Measurements from ENCODE around the gene PCDHGA2. TPM values are rescaled to one million over a fixed set of nuclear protein-coding genes. Genes with fewer than 3 reads are reported as not detected.
A peak's percentile ranks its signal among the peaks of the same experiment; 100 is the strongest.

Gene PCDHGA2
- total and polyA plus RNA-seq, 4 donors, result 0.23 to 0.46 (median 0.34) TPM

- Histone ChIP-seq H3K27me3 (ENCODE audit: control insufficient read depth in 4 of 4, insufficient read depth in 4 of 4, low read length in 3 of 4) (peaks cover 0 to 5% (median 0%) of the 10 kb centered on the region in 4 donors), H3K4me3 (ENCODE audit: low read depth in 1 of 3, low read length in 3 of 3) (no peak overlapping the region), H3K4me1 (ENCODE audit: control insufficient read depth in 4 of 4, insufficient read depth in 4 of 4, low read length in 3 of 4) (no peaks in the 10 kb centered on the region), H3K9me3 (ENCODE audit: control insufficient read depth in 4 of 4, low read length in 3 of 4) (peaks cover 42 to 79% (median 60%) of the 10 kb centered on the region in 4 donors), H3K36me3 (ENCODE audit: control insufficient read depth in 4 of 4, insufficient read depth in 3 of 4, low read depth in 1 of 4, low read length in 3 of 4) (no peaks in the 10 kb centered on the region), H3K27ac (ENCODE audit: low read depth in 1 of 2, low read length in 2 of 2) (no peak overlapping the region), H3K9ac (ENCODE audit: low read depth in 1 of 2, low read length in 2 of 2) (no peak overlapping the region)
- TF ChIP-seq EGR1 (IDR thresholded peaks at IDR 0.05; ENCODE audit: low read depth in 2 of 2), result no peak
- TF ChIP-seq, protein P1, sequence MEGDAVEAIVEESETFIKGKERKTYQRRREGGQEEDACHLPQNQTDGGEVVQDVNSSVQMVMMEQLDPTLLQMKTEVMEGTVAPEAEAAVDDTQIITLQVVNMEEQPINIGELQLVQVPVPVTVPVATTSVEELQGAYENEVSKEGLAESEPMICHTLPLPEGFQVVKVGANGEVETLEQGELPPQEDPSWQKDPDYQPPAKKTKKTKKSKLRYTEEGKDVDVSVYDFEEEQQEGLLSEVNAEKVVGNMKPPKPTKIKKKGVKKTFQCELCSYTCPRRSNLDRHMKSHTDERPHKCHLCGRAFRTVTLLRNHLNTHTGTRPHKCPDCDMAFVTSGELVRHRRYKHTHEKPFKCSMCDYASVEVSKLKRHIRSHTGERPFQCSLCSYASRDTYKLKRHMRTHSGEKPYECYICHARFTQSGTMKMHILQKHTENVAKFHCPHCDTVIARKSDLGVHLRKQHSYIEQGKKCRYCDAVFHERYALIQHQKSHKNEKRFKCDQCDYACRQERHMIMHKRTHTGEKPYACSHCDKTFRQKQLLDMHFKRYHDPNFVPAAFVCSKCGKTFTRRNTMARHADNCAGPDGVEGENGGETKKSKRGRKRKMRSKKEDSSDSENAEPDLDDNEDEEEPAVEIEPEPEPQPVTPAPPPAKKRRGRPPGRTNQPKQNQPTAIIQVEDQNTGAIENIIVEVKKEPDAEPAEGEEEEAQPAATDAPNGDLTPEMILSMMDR (IDR thresholded peaks at IDR 0.05; ENCODE audit: low read depth, low read length, missing input control), result no peak
- no peak for TF ChIP-seq GABPA (IDR thresholded peaks at IDR 0.05 in 1 of 2, conservative IDR thresholded peaks at IDR 0.05 in 1 of 2)
- TF ChIP-seq REST (IDR thresholded peaks at IDR 0.05), result no peak
- no peak for TF ChIP-seq JUND (IDR thresholded peaks at IDR 0.05)
- TF ChIP-seq, protein P2, sequence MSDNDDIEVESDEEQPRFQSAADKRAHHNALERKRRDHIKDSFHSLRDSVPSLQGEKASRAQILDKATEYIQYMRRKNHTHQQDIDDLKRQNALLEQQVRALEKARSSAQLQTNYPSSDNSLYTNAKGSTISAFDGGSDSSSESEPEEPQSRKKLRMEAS (IDR thresholded peaks at IDR 0.05), result no peak
- TF ChIP-seq ZBTB33 (IDR thresholded peaks at IDR 0.05), result no peak
- TF ChIP-seq ATF3 (IDR thresholded peaks at IDR 0.05), result no peak
- no peak for TF ChIP-seq TAF1 (conservative IDR thresholded peaks at IDR 0.05)
- TF ChIP-seq NR2F2 (IDR thresholded peaks at IDR 0.05), result no peak
- TF ChIP-seq HNF4G (IDR thresholded peaks at IDR 0.05), result no peak
- TF ChIP-seq YY1 (IDR thresholded peaks at IDR 0.05), result no peak
- DNase-seq (ENCODE audit: low spot score), result no peak
These were observed 24.2 kb downstream of the PCDHGA2 start for GRCh38 chr5:141362719-141363118.

DNA sequence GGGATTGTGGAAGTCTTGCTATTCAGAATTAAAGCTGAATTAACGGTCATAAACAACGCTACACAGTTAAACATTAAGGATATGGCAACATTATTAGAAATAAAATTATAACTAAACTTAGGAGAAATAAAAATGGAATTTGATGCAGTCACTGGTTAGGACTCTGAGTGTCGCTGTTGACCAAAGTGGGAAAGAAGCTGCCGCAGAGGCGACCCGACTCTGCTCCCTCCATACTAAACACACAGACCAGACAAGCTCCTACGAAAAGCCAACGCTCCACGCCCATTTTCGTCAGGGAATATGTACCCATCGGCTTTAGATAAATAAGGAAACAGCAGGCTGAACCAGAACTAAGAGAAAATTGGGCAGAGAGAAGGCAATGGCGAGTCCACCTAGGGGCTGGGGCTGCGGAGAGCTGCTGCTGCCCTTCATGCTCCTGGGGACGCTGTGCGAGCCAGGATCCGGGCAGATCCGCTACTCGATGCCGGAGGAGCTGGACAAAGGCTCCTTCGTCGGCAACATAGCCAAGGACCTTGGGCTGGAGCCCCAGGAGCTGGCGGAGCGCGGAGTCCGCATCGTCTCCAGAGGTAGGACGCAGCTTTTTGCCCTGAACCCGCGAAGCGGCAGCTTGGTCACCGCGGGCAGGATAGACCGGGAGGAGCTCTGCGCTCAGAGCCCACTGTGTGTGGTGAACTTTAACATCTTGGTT is 25.5 kb downstream of the PCDHGA2 start, which contains the start of gene PCDHGA5:
PCDHGA5 (plus strand) TSS at position 211 of the 709 bp plus-strand sequence; CDS start at position 380, 169 bp downstream.
- 16% methylated on average over 34 of the region's 34 CpGs for WGBS
- Histone ChIP-seq H3K4me3 (ENCODE audit: low read depth in 1 of 3, low read length in 3 of 3) (peak within 1 kb of the TSS in 2 of 3 donors; percentile 20 to 47), H3K36me3 (ENCODE audit: control insufficient read depth in 4 of 4, insufficient read depth in 3 of 4, low read depth in 1 of 4, low read length in 3 of 4) (no peaks in the 10 kb centered on the region), H3K27me3 (ENCODE audit: control insufficient read depth in 4 of 4, insufficient read depth in 4 of 4, low read length in 3 of 4) (peaks cover 0 to 5% (median 0%) of the 10 kb centered on the region in 4 donors), H3K9ac (ENCODE audit: low read depth in 1 of 2, low read length in 2 of 2) (no peak within 1 kb of the TSS), H3K4me1 (ENCODE audit: control insufficient read depth in 4 of 4, insufficient read depth in 4 of 4, low read length in 3 of 4) (no peaks in the 10 kb centered on the region), H3K27ac (ENCODE audit: low read depth in 1 of 2, low read length in 2 of 2) (no peak within 1 kb of the TSS), H3K9me3 (ENCODE audit: control insufficient read depth in 4 of 4, low read length in 3 of 4) (peaks cover 40 to 70% (median 58%) of the 10 kb centered on the region in 4 donors)
- DNase-seq (ENCODE audit: low spot score), result no peak
- TF ChIP-seq RXRA (IDR thresholded peaks at IDR 0.05), result no peak
- TF ChIP-seq REST (IDR thresholded peaks at IDR 0.05), result no peak
- no peak for TF ChIP-seq TAF1 (conservative IDR thresholded peaks at IDR 0.05)
